GM19043 (cell line): ENCODE results near the gene TTC29.
"Not testable (repeated sequence)": the region's sequence is repeated elsewhere in the genome, so short reads cannot be mapped to it uniquely, and the experiment has no call there.

ENCODE experiments used
- ATAC-seq: cut with Tn5 transposase; IDR thresholded peaks from one replicate; pipeline ENCODE4 v1.9.1; 2021; ENCODE audit warnings: low read depth; ENCODE audit not compliant: unreplicated experiment

The TTC29 gene

DNA sequence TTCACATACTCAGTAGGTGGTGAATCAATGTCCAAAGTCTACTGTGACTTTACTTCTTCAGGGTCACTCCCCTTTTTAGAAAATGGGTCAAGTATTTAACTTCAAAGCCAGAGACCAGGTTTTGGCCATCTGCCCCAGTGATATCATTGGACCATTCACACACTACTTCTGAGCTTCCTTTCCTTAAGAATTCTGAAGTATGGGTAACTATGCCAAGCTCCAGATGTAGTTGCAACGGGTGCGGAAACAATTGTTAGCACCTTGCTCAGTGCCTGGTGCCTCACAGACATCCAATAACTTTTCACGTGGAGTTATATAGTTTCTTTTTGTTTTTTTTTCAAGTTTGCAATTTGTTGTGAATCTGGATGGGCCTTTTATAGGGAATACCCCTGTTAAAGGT, 62.6 kb downstream of the TTC29 start:
- no peak for ATAC-seq

GRCh38 chr4:146857298-146857697, 88.4 kb downstream of the TTC29 start:
- no peak for ATAC-seq

GRCh38 chr4:146855761-146856160, 89.9 kb downstream of the TTC29 start:
- ATAC-seq = no peak

GRCh38 chr4:146852360-146852759, 93.3 kb downstream of the TTC29 start:
- ATAC-seq = no peak

- no peak for ATAC-seq
These were observed 98.3 kb downstream of the TTC29 start for GRCh38 chr4:146847345-146847744.

GRCh38 chr4:146846882-146847281, 98.8 kb downstream of the TTC29 start:
- no peak for ATAC-seq

DNA sequence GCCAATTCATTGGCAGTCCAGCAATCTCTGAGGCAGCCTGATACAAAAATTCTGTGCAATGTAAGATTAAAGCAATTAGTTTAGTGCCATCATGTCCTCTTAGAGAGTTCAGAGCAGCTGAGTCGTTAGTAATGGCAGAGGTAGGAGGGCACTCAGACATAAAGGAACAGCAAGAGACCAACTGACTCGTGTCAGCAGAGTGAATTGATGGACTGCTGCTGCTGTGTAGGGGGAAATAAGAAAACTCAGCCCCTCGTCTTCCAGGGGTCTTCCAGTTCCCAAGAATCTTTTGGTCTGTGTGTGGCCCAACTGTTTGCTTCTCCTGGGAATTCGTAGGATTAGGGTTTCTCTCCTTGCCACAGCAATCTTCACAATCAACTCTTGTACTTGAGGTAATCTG, 100.9 kb downstream of the TTC29 start:
- ATAC-seq = no peak

GRCh38 chr4:146842876-146843275, 102.8 kb downstream of the TTC29 start:
- ATAC-seq = no peak

- no peak for ATAC-seq
These were observed 104.9 kb downstream of the TTC29 start for GRCh38 chr4:146840731-146841130.

- ATAC-seq = no peak
These were observed 110.6 kb downstream of the TTC29 start for GRCh38 chr4:146835096-146835495.

- ATAC-seq = no peak
These were observed 111.2 kb downstream of the TTC29 start for GRCh38 chr4:146834263-146835034.

DNA sequence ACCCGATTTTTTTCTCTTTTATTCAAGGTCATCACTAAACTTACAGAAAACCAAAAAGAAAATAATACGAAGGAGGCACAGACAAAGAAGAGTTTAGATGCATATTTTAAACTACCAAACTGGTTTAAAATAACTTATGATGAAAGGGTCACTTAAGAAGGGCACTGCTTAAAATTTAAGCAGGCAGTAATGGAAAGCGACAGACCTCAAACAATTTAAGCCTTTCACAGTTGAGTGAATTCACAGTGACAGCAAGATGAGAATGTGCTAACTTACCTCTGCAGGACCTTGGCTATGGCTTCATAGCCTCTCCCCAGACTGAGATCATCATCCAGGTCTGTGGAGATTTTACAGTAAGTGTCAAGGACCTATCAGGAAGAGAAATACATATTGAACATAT, 112.1 kb downstream of the TTC29 start:
- ATAC-seq = no peak

DNA sequence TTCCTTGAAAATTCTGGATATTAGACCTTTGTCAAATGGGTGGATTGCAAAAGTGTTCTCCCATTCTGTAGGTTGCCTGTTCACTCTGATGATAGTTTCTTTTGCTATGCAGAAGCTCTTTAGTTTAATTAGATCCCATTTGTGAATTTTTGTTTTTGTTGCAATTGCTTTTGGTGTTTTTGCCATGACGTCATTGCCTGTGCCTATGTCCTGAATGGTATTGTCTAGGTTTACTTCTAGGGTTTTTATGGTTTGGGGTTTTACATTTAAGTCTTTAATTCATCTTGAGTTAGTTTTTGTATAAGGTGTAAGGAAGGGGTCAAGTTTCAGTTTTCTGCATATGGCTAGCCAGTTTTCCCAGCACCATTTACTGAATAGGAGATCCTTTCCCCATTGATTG, 122.7 kb downstream of the TTC29 start:
- not testable (repeated sequence) for ATAC-seq

GRCh38 chr4:146814750-146815149, 130.9 kb downstream of the TTC29 start:
- no peak for ATAC-seq

DNA sequence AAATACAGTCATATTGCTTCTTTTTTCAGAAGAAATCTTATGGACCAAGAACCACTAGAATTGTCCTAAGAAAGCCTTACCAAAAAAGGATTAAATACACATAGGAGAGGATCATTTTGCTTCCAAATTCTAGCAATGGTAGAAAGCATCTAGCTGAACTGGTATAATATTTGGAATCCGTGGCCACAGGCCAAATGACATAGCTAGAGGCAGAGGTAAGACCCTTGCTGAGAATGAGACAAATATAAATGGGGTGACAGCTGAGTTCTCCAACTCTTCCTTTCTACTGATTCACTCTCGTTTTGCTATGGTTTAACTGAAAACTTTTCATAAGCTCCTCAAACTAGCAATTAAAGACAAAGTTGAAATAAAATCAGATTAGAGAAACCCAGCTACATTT, 150.0 kb downstream of the TTC29 start:
- no peak for ATAC-seq

- no peak for ATAC-seq
These were observed 151.9 kb downstream of the TTC29 start for GRCh38 chr4:146793727-146794126.

- no peak for ATAC-seq
These were observed 154.2 kb downstream of the TTC29 start for GRCh38 chr4:146791439-146791838.

DNA sequence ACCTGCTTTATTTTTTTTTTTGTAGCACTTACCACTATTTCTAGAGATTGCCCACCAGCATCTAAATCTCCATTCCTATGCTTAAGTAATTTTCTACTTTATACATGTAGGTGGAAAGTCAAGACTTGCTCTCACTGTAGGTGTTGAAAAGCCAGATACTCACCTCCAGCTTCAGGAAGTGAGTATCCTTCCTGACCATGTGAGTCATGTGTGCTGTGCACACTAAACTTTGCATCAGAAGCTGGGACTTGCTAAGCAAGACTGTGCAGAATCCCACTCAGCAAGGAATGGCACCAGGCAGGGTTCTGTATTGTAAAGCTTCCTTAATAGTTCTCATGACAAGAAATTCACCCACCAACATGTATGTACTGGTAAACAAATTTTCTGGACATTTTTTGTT, 155.1 kb downstream of the TTC29 start:
- ATAC-seq = no peak

DNA sequence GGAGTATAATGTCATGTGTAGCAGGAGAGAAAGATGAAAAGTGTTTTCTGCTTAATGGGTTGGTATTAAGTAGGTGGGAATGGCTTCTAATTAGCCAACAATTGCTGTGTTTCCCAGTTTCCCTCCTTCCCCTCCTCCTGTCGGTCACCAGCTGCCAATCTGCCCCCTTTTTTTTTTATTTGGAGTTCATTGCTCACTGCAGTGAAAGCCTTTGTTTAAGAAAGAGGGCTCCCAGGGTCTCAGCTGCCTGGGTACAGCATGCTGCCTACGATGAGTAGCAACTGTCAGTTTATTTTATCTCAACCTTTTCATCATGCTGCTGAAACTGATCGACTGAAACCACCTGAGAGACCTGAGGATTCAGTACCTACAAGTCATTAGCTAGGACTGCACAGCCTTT, 157.9 kb downstream of the TTC29 start:
- no peak for ATAC-seq

- no peak for ATAC-seq
These were observed 169.0 kb downstream of the TTC29 start for GRCh38 chr4:146776691-146777090.

DNA sequence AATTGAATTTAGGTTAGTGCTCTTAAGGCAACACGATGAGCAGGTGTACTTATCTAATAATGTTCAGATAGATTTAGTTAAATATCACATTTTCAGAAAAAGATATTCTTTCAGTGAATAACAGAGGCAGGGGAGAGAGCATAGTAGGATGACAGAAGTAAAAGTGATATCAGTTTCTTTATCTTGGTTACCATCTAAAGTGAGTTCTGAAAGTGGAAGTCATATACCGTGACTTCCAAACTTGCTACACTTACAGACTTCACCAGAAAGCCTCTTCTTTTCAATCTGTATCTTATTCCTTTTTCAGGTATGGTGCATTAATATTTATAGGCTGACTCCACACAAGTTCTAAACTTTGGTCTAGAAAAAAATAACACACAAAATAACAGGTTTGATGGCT, 182.1 kb downstream of the TTC29 start:
- no peak for ATAC-seq

DNA sequence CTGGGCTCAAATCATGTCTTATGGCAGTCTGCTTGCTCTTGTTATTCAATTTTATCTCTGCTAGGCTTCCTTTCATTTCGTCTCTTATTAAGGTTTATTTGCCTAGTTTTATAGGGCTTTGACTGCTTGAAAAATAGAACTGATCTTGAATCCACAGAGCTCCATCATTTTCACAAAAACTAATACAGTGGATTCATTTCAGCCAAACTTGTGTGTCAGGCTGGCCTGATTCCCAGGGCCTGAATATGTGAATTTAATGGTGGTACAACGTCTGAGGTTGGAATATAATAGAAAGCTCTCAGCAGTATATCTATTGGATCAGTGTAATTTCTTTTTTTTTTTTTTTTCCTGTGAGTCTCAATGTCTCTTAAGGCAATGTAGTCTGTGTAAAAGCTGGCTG, 183.6 kb downstream of the TTC29 start:
- ATAC-seq = no peak

- no peak for ATAC-seq
These were observed 203.2 kb downstream of the TTC29 start for GRCh38 chr4:146742416-146742815.
